ENCODE measurements around the gene RAB11FIP4.

RAB11FIP4 gene

GRCh38 chr17:31564291-31564690 lies 172.8 kb downstream of the RAB11FIP4 start:
- Histone ChIP-seq H3K9me3 (ENCODE audit: control insufficient read depth, low read length) (no peaks in the 10 kb centered on the region), H3K27me3 (ENCODE audit: control insufficient read depth, insufficient read depth, low read length) (no peaks in the 10 kb centered on the region), H3K4me3 (ENCODE audit: low read length) (no peak overlapping the region), H3K9ac (ENCODE audit: low read length) (no peak overlapping the region), H3K36me3 (ENCODE audit: control insufficient read depth, insufficient read depth, low read length) (no peaks in the 10 kb centered on the region), H3K4me1 (ENCODE audit: control insufficient read depth, insufficient read depth, low read length) (peaks cover 42% of the 10 kb centered on the region)

- no peaks in the 10 kb centered on the region for H3K9me3 ChIP-seq (ENCODE audit: control insufficient read depth, low read length)
- no peak overlapping the region for H3K9ac ChIP-seq (ENCODE audit: low read length)
- H3K4me1 ChIP-seq (ENCODE audit: control insufficient read depth, insufficient read depth, low read length): peaks cover 43% of the 10 kb centered on the region
- H3K27me3 ChIP-seq (ENCODE audit: control insufficient read depth, insufficient read depth, low read length): no peaks in the 10 kb centered on the region
- no peak overlapping the region for H3K4me3 ChIP-seq (ENCODE audit: low read length)
- H3K36me3 ChIP-seq (ENCODE audit: control insufficient read depth, insufficient read depth, low read length): no peaks in the 10 kb centered on the region
Measured at GRCh38 chr17:31564883-31565301, 173.4 kb downstream of the RAB11FIP4 start.

GRCh38 chr17:31565652-31566051 lies 174.2 kb downstream of the RAB11FIP4 start:
- peaks cover 39% of the 10 kb centered on the region for H3K4me1 ChIP-seq (ENCODE audit: control insufficient read depth, insufficient read depth, low read length)
- no peaks in the 10 kb centered on the region for H3K36me3 ChIP-seq (ENCODE audit: control insufficient read depth, insufficient read depth, low read length)
- H3K9ac ChIP-seq (ENCODE audit: low read length): no peak overlapping the region
- no peak overlapping the region for H3K4me3 ChIP-seq (ENCODE audit: low read length)
- no peaks in the 10 kb centered on the region for H3K27me3 ChIP-seq (ENCODE audit: control insufficient read depth, insufficient read depth, low read length)
- no peaks in the 10 kb centered on the region for H3K9me3 ChIP-seq (ENCODE audit: control insufficient read depth, low read length)

GRCh38 chr17:31566247-31566991 lies 174.9 kb downstream of the RAB11FIP4 start:
- Histone ChIP-seq H3K36me3 (ENCODE audit: control insufficient read depth, insufficient read depth, low read length) (no peaks in the 10 kb centered on the region), H3K9me3 (ENCODE audit: control insufficient read depth, low read length) (no peaks in the 10 kb centered on the region), H3K27me3 (ENCODE audit: control insufficient read depth, insufficient read depth, low read length) (no peaks in the 10 kb centered on the region), H3K4me3 (ENCODE audit: low read length) (no peak overlapping the region), H3K4me1 (ENCODE audit: control insufficient read depth, insufficient read depth, low read length) (peaks cover 39% of the 10 kb centered on the region), H3K9ac (ENCODE audit: low read length) (no peak overlapping the region)

GRCh38 chr17:31566992-31567373 lies 175.5 kb downstream of the RAB11FIP4 start:
- Histone ChIP-seq H3K4me1 (ENCODE audit: control insufficient read depth, insufficient read depth, low read length) (peaks cover 34% of the 10 kb centered on the region), H3K9ac (ENCODE audit: low read length) (no peak overlapping the region), H3K27me3 (ENCODE audit: control insufficient read depth, insufficient read depth, low read length) (no peaks in the 10 kb centered on the region), H3K9me3 (ENCODE audit: control insufficient read depth, low read length) (no peaks in the 10 kb centered on the region), H3K4me3 (ENCODE audit: low read length) (no peak overlapping the region), H3K36me3 (ENCODE audit: control insufficient read depth, insufficient read depth, low read length) (no peaks in the 10 kb centered on the region)

GRCh38 chr17:31568121-31568520 lies 176.6 kb downstream of the RAB11FIP4 start:
- H3K9ac ChIP-seq (ENCODE audit: low read length): no peak overlapping the region
- H3K36me3 ChIP-seq (ENCODE audit: control insufficient read depth, insufficient read depth, low read length): no peaks in the 10 kb centered on the region
- no peak overlapping the region for H3K4me3 ChIP-seq (ENCODE audit: low read length)
- H3K4me1 ChIP-seq (ENCODE audit: control insufficient read depth, insufficient read depth, low read length): peaks cover 27% of the 10 kb centered on the region
- H3K9me3 ChIP-seq (ENCODE audit: control insufficient read depth, low read length): no peaks in the 10 kb centered on the region
- H3K27me3 ChIP-seq (ENCODE audit: control insufficient read depth, insufficient read depth, low read length): no peaks in the 10 kb centered on the region

- Histone ChIP-seq H3K9ac (ENCODE audit: low read length) (no peak overlapping the region), H3K27me3 (ENCODE audit: control insufficient read depth, insufficient read depth, low read length) (no peaks in the 10 kb centered on the region), H3K36me3 (ENCODE audit: control insufficient read depth, insufficient read depth, low read length) (no peaks in the 10 kb centered on the region), H3K4me1 (ENCODE audit: control insufficient read depth, insufficient read depth, low read length) (peaks cover 27% of the 10 kb centered on the region), H3K9me3 (ENCODE audit: control insufficient read depth, low read length) (no peaks in the 10 kb centered on the region), H3K4me3 (ENCODE audit: low read length) (no peak overlapping the region)
Measured at GRCh38 chr17:31568539-31568938, 177.1 kb downstream of the RAB11FIP4 start.

- Histone ChIP-seq H3K9ac (ENCODE audit: low read length) (no peak overlapping the region), H3K4me1 (ENCODE audit: control insufficient read depth, insufficient read depth, low read length) (peaks cover 22% of the 10 kb centered on the region), H3K27me3 (ENCODE audit: control insufficient read depth, insufficient read depth, low read length) (no peaks in the 10 kb centered on the region), H3K9me3 (ENCODE audit: control insufficient read depth, low read length) (no peaks in the 10 kb centered on the region), H3K4me3 (ENCODE audit: low read length) (no peak overlapping the region), H3K36me3 (ENCODE audit: control insufficient read depth, insufficient read depth, low read length) (no peaks in the 10 kb centered on the region)
Measured at GRCh38 chr17:31570231-31570630, 178.8 kb downstream of the RAB11FIP4 start.

GRCh38 chr17:31570951-31571892 lies 179.7 kb downstream of the RAB11FIP4 start:
- H3K9ac ChIP-seq (ENCODE audit: low read length): no peak overlapping the region
- no peaks in the 10 kb centered on the region for H3K36me3 ChIP-seq (ENCODE audit: control insufficient read depth, insufficient read depth, low read length)
- no peaks in the 10 kb centered on the region for H3K27me3 ChIP-seq (ENCODE audit: control insufficient read depth, insufficient read depth, low read length)
- H3K9me3 ChIP-seq (ENCODE audit: control insufficient read depth, low read length): no peaks in the 10 kb centered on the region
- peaks cover 18% of the 10 kb centered on the region for H3K4me1 ChIP-seq (ENCODE audit: control insufficient read depth, insufficient read depth, low read length)
- no peak overlapping the region for H3K4me3 ChIP-seq (ENCODE audit: low read length)

GRCh38 chr17:31572341-31572740 lies 180.9 kb downstream of the RAB11FIP4 start:
- Histone ChIP-seq H3K4me3 (ENCODE audit: low read length) (no peak overlapping the region), H3K4me1 (ENCODE audit: control insufficient read depth, insufficient read depth, low read length) (peaks cover 18% of the 10 kb centered on the region), H3K36me3 (ENCODE audit: control insufficient read depth, insufficient read depth, low read length) (no peaks in the 10 kb centered on the region), H3K27me3 (ENCODE audit: control insufficient read depth, insufficient read depth, low read length) (no peaks in the 10 kb centered on the region), H3K9me3 (ENCODE audit: control insufficient read depth, low read length) (no peaks in the 10 kb centered on the region), H3K9ac (ENCODE audit: low read length) (no peak overlapping the region)

- Histone ChIP-seq H3K9ac (ENCODE audit: low read length) (no peak overlapping the region), H3K4me1 (ENCODE audit: control insufficient read depth, insufficient read depth, low read length) (peaks cover 18% of the 10 kb centered on the region), H3K4me3 (ENCODE audit: low read length) (no peak overlapping the region), H3K9me3 (ENCODE audit: control insufficient read depth, low read length) (no peaks in the 10 kb centered on the region), H3K36me3 (ENCODE audit: control insufficient read depth, insufficient read depth, low read length) (no peaks in the 10 kb centered on the region), H3K27me3 (ENCODE audit: control insufficient read depth, insufficient read depth, low read length) (no peaks in the 10 kb centered on the region)
Measured at GRCh38 chr17:31573047-31573446, 181.6 kb downstream of the RAB11FIP4 start.

GRCh38 chr17:31573861-31574260 lies 182.4 kb downstream of the RAB11FIP4 start:
- Histone ChIP-seq H3K9me3 (ENCODE audit: control insufficient read depth, low read length) (no peaks in the 10 kb centered on the region), H3K9ac (ENCODE audit: low read length) (no peak overlapping the region), H3K36me3 (ENCODE audit: control insufficient read depth, insufficient read depth, low read length) (no peaks in the 10 kb centered on the region), H3K27me3 (ENCODE audit: control insufficient read depth, insufficient read depth, low read length) (no peaks in the 10 kb centered on the region), H3K4me3 (ENCODE audit: low read length) (no peak overlapping the region), H3K4me1 (ENCODE audit: control insufficient read depth, insufficient read depth, low read length) (peaks cover 18% of the 10 kb centered on the region)
